ENCODE data around the gene ARHGAP45.

Gene ARHGAP45

GRCh38 chr19:1052349-1052975 lies 14.5 kb upstream of the ARHGAP45 start:
- Histone ChIP-seq H3K36me3 (ENCODE audit: control insufficient read depth, insufficient read depth, low read length) (no peaks in the 10 kb centered on the region), H3K27me3 (ENCODE audit: control insufficient read depth, insufficient read depth, low read length) (no peaks in the 10 kb centered on the region), H3K4me3 (ENCODE audit: low read length) (no peak overlapping the region), H3K9ac (ENCODE audit: low read length) (no peak overlapping the region), H3K4me1 (ENCODE audit: control insufficient read depth, insufficient read depth, low read length) (peaks cover 3% of the 10 kb centered on the region), H3K9me3 (ENCODE audit: control insufficient read depth, low read length) (no peaks in the 10 kb centered on the region)

GRCh38 chr19:1053176-1054101 lies 13.5 kb upstream of the ARHGAP45 start:
- no peaks in the 10 kb centered on the region for H3K4me1 ChIP-seq (ENCODE audit: control insufficient read depth, insufficient read depth, low read length)
- H3K4me3 ChIP-seq (ENCODE audit: low read length), result no peak overlapping the region
- peaks cover 2% of the 10 kb centered on the region for H3K9me3 ChIP-seq (ENCODE audit: control insufficient read depth, low read length)
- H3K9ac ChIP-seq (ENCODE audit: low read length), result no peak overlapping the region
- H3K27me3 ChIP-seq (ENCODE audit: control insufficient read depth, insufficient read depth, low read length), result no peaks in the 10 kb centered on the region
- no peaks in the 10 kb centered on the region for H3K36me3 ChIP-seq (ENCODE audit: control insufficient read depth, insufficient read depth, low read length)

GRCh38 chr19:1054102-1055027 lies 12.6 kb upstream of the ARHGAP45 start:
- Histone ChIP-seq H3K4me3 (ENCODE audit: low read length) (no peak overlapping the region), H3K36me3 (ENCODE audit: control insufficient read depth, insufficient read depth, low read length) (no peaks in the 10 kb centered on the region), H3K9ac (ENCODE audit: low read length) (no peak overlapping the region), H3K27me3 (ENCODE audit: control insufficient read depth, insufficient read depth, low read length) (no peaks in the 10 kb centered on the region), H3K4me1 (ENCODE audit: control insufficient read depth, insufficient read depth, low read length) (no peaks in the 10 kb centered on the region), H3K9me3 (ENCODE audit: control insufficient read depth, low read length) (peaks cover 3% of the 10 kb centered on the region)

GRCh38 chr19:1055028-1055425 lies 11.9 kb upstream of the ARHGAP45 start:
- H3K27me3 ChIP-seq (ENCODE audit: control insufficient read depth, insufficient read depth, low read length), result no peaks in the 10 kb centered on the region
- H3K4me1 ChIP-seq (ENCODE audit: control insufficient read depth, insufficient read depth, low read length), result no peaks in the 10 kb centered on the region
- no peak overlapping the region for H3K4me3 ChIP-seq (ENCODE audit: low read length)
- H3K9me3 ChIP-seq (ENCODE audit: control insufficient read depth, low read length), result peaks cover 3% of the 10 kb centered on the region
- no peak overlapping the region for H3K9ac ChIP-seq (ENCODE audit: low read length)
- no peaks in the 10 kb centered on the region for H3K36me3 ChIP-seq (ENCODE audit: control insufficient read depth, insufficient read depth, low read length)

GRCh38 chr19:1055886-1056620 lies 10.9 kb upstream of the ARHGAP45 start:
- H3K36me3 ChIP-seq (ENCODE audit: control insufficient read depth, insufficient read depth, low read length), result no peaks in the 10 kb centered on the region
- H3K27me3 ChIP-seq (ENCODE audit: control insufficient read depth, insufficient read depth, low read length), result no peaks in the 10 kb centered on the region
- H3K4me1 ChIP-seq (ENCODE audit: control insufficient read depth, insufficient read depth, low read length), result no peaks in the 10 kb centered on the region
- H3K4me3 ChIP-seq (ENCODE audit: low read length), result no peak overlapping the region
- no peak overlapping the region for H3K9ac ChIP-seq (ENCODE audit: low read length)
- H3K9me3 ChIP-seq (ENCODE audit: control insufficient read depth, low read length), result peaks cover 3% of the 10 kb centered on the region

GRCh38 chr19:1057176-1057855 lies 9.7 kb upstream of the ARHGAP45 start:
- H3K27me3 ChIP-seq (ENCODE audit: control insufficient read depth, insufficient read depth, low read length), result no peaks in the 10 kb centered on the region
- no peaks in the 10 kb centered on the region for H3K36me3 ChIP-seq (ENCODE audit: control insufficient read depth, insufficient read depth, low read length)
- no peak overlapping the region for H3K4me3 ChIP-seq (ENCODE audit: low read length)
- no peak overlapping the region for H3K9ac ChIP-seq (ENCODE audit: low read length)
- no peaks in the 10 kb centered on the region for H3K4me1 ChIP-seq (ENCODE audit: control insufficient read depth, insufficient read depth, low read length)
- peaks cover 3% of the 10 kb centered on the region for H3K9me3 ChIP-seq (ENCODE audit: control insufficient read depth, low read length)

GRCh38 chr19:1058112-1058511 lies 8.9 kb upstream of the ARHGAP45 start:
- no peak overlapping the region for H3K4me3 ChIP-seq (ENCODE audit: low read length)
- no peak overlapping the region for H3K9ac ChIP-seq (ENCODE audit: low read length)
- H3K36me3 ChIP-seq (ENCODE audit: control insufficient read depth, insufficient read depth, low read length), result no peaks in the 10 kb centered on the region
- no peaks in the 10 kb centered on the region for H3K27me3 ChIP-seq (ENCODE audit: control insufficient read depth, insufficient read depth, low read length)
- no peaks in the 10 kb centered on the region for H3K4me1 ChIP-seq (ENCODE audit: control insufficient read depth, insufficient read depth, low read length)
- peaks cover 3% of the 10 kb centered on the region for H3K9me3 ChIP-seq (ENCODE audit: control insufficient read depth, low read length)

- Histone ChIP-seq H3K9ac (ENCODE audit: low read length) (no peak overlapping the region), H3K27me3 (ENCODE audit: control insufficient read depth, insufficient read depth, low read length) (peaks cover 9% of the 10 kb centered on the region), H3K9me3 (ENCODE audit: control insufficient read depth, low read length) (peaks cover 3% of the 10 kb centered on the region), H3K4me1 (ENCODE audit: control insufficient read depth, insufficient read depth, low read length) (peaks cover 18% of the 10 kb centered on the region), H3K4me3 (ENCODE audit: low read length) (no peak overlapping the region), H3K36me3 (ENCODE audit: control insufficient read depth, insufficient read depth, low read length) (no peaks in the 10 kb centered on the region)
Measured at GRCh38 chr19:1060689-1061088, 6.3 kb upstream of the ARHGAP45 start.

- H3K4me1 ChIP-seq (ENCODE audit: control insufficient read depth, insufficient read depth, low read length), result peaks cover 30% of the 10 kb centered on the region
- H3K9me3 ChIP-seq (ENCODE audit: control insufficient read depth, low read length), result peaks cover 3% of the 10 kb centered on the region
- H3K36me3 ChIP-seq (ENCODE audit: control insufficient read depth, insufficient read depth, low read length), result no peaks in the 10 kb centered on the region
- H3K27me3 ChIP-seq (ENCODE audit: control insufficient read depth, insufficient read depth, low read length), result peaks cover 22% of the 10 kb centered on the region
- no peak overlapping the region for H3K4me3 ChIP-seq (ENCODE audit: low read length)
- no peak overlapping the region for H3K9ac ChIP-seq (ENCODE audit: low read length)
Measured at GRCh38 chr19:1061987-1062386, 5.0 kb upstream of the ARHGAP45 start.

GRCh38 chr19:1062387-1063029 lies 4.5 kb upstream of the ARHGAP45 start:
- Histone ChIP-seq H3K36me3 (ENCODE audit: control insufficient read depth, insufficient read depth, low read length) (no peaks in the 10 kb centered on the region), H3K4me3 (ENCODE audit: low read length) (no peak overlapping the region), H3K9ac (ENCODE audit: low read length) (no peak overlapping the region), H3K9me3 (ENCODE audit: control insufficient read depth, low read length) (peaks cover 3% of the 10 kb centered on the region), H3K4me1 (ENCODE audit: control insufficient read depth, insufficient read depth, low read length) (peaks cover 36% of the 10 kb centered on the region), H3K27me3 (ENCODE audit: control insufficient read depth, insufficient read depth, low read length) (peaks cover 27% of the 10 kb centered on the region)
